H1 (cell line): Measurements from ENCODE around the gene LCN12. TPM values are rescaled to one million over a fixed set of nuclear protein-coding genes. Genes with fewer than 3 reads are reported as not detected.

Experiments
- CTCF ChIA-PET: fragments of 300-600 bp; sonication (Branson Sonifier 250); formaldehyde crosslinking; loops from one replicate; lab custom pipeline; 2021; ENCODE audit not compliant: partially characterized antibody; lab: Charles Lee
- POLR2A ChIA-PET: fragments of 300-600 bp; sonication (Branson Sonifier 250); formaldehyde crosslinking; loops from one replicate; lab custom pipeline; 2021; ENCODE audit warnings: inconsistent platforms; ENCODE audit not compliant: partially characterized antibody; lab: Charles Lee
- DNase-seq, 2 experiments: peaks; one replicate each; pipeline versions ENCODE4 v3.0.0 to v3.0.0-alpha.2; 2010 to 2022; ENCODE audit warnings: low spot score in 2 of 2, low read depth in 1 of 2, mixed read lengths in 1 of 2
- FAIRE-seq: peaks from 2 replicates; lab custom pipeline; 2011; peaks lifted over from hg19 to GRCh38; lab: Jason Lieb, UNC
- H2AFZ ChIP-seq: 2 replicates; pipeline ENCODE4 v1.8.1; 2012; ENCODE audit warnings: low read length, inconsistent platforms
- H2AK5ac ChIP-seq: 2 replicates; pipeline ENCODE4 v1.6.1; 2013; ENCODE audit warnings: low read depth, low read length
- H2BK120ac ChIP-seq: replicated peaks from 2 replicates; pipeline ENCODE3; 2013; ENCODE audit warnings: low read depth, low read length, inconsistent platforms
- H2BK12ac ChIP-seq: 2 replicates; pipeline ENCODE4 v1.6.1; 2013; ENCODE audit warnings: low read depth, low read length
- H2BK15ac ChIP-seq: 2 replicates; pipeline ENCODE4 v1.6.1; 2013; ENCODE audit warnings: low read length
- H2BK20ac ChIP-seq: 2 replicates; pipeline ENCODE4 v1.6.1; 2013; ENCODE audit warnings: low read length
- H2BK5ac ChIP-seq: 2 replicates; pipeline ENCODE4 v1.6.1; 2013; ENCODE audit warnings: low read depth, low read length
- H3K14ac ChIP-seq: 2 replicates; pipeline ENCODE4 v1.6.1; 2013; ENCODE audit warnings: inconsistent platforms; ENCODE audit not compliant: insufficient read length
- H3K18ac ChIP-seq: 2 replicates; pipeline ENCODE4 v1.6.1; 2013; ENCODE audit warnings: low read length; ENCODE audit errors: extremely low read depth
- H3K23ac ChIP-seq: 2 replicates; pipeline ENCODE4 v1.6.1; 2013; ENCODE audit warnings: inconsistent platforms; ENCODE audit not compliant: insufficient read length
- H3K23me2 ChIP-seq: 2 replicates; pipeline ENCODE4 v1.6.1; 2013; ENCODE audit warnings: low read depth, low read length
- H3K27ac ChIP-seq: 2 replicates; pipeline ENCODE4 v1.6.1; 2011; ENCODE audit warnings: low read depth, low read length, inconsistent platforms
- H3K27me3 ChIP-seq, 4 experiments: replicated peaks in 1 of 4; 1 replicate in 1 of 4; 2 replicates in 3 of 4; pipeline versions ENCODE4 v1.6.1 to v1.8.1; 2011 to 2013; ENCODE audit warnings: low read length in 3 of 4, mild to moderate bottlenecking in 3 of 4, inconsistent platforms in 2 of 4, mixed read lengths in 2 of 4, moderate library complexity in 1 of 4; ENCODE audit not compliant: control insufficient read depth in 3 of 4, insufficient read depth in 3 of 4; ENCODE audit errors: extremely low read depth in 1 of 4
- H3K36me3 ChIP-seq, 4 experiments: 2 replicates each; pipeline versions ENCODE4 v1.6.1 to v1.8.1; 2011 to 2013; ENCODE audit warnings: mild to moderate bottlenecking in 4 of 4, low read length in 3 of 4, moderate library complexity in 2 of 4, control low read depth in 1 of 4, inconsistent platforms in 1 of 4; ENCODE audit not compliant: insufficient read depth in 4 of 4, control insufficient read depth in 2 of 4
- H3K4ac ChIP-seq: replicated peaks from 2 replicates; pipeline ENCODE3; 2013; ENCODE audit warnings: low read length, low read depth, mixed read lengths, inconsistent platforms; ENCODE audit not compliant: insufficient read length
- H3K4me1 ChIP-seq, 4 experiments: replicated peaks in 1 of 4; 1 replicate in 1 of 4; 2 replicates in 3 of 4; pipeline versions ENCODE4 v1.6.1 to v1.8.1; 2011 to 2013; ENCODE audit warnings: low read length in 3 of 4, inconsistent platforms in 2 of 4, mixed read lengths in 1 of 4; ENCODE audit not compliant: insufficient read depth in 4 of 4, control insufficient read depth in 3 of 4
- H3K4me2 ChIP-seq, 2 experiments: 2 replicates each; pipeline versions ENCODE4 v1.6.1 to v1.8.1; 2011 to 2013; ENCODE audit warnings: low read depth in 2 of 2, low read length in 2 of 2, control low read depth in 1 of 2, inconsistent platforms in 1 of 2, mild to moderate bottlenecking in 1 of 2; ENCODE audit not compliant: insufficient read depth in 1 of 2
- H3K4me3 ChIP-seq, 4 experiments: fragments of 200-600, 300-600 bp in 1 of 4; sonication (generic), shearing (Covaris generic), sonication (Bioruptor Twin) in 1 of 4; 2 replicates each; pipeline versions ENCODE4 v1.5.1 to v1.8.1; 2011 to 2016; ENCODE audit warnings: low read length in 4 of 4, low read depth in 3 of 4, control low read depth in 2 of 4, inconsistent platforms in 2 of 4, mild to moderate bottlenecking in 2 of 4, mixed read lengths in 1 of 4, moderate library complexity in 1 of 4; ENCODE audit not compliant: insufficient read depth in 2 of 4; ENCODE audit errors: extremely low read depth in 1 of 4
- H3K56ac ChIP-seq: replicated peaks from 2 replicates; pipeline ENCODE3; 2013; ENCODE audit warnings: low read depth, mild to moderate bottlenecking, mixed read lengths, low read length, inconsistent platforms; ENCODE audit not compliant: insufficient read length
- H3K79me1 ChIP-seq: 2 replicates; pipeline ENCODE4 v1.6.1; 2013; ENCODE audit warnings: low read depth, low read length, control low read depth
- H3K79me2 ChIP-seq, 2 experiments: 2 replicates each; pipeline versions ENCODE4 v1.6.1 to v1.8.1; 2012 to 2013; ENCODE audit warnings: low read length in 2 of 2, mild to moderate bottlenecking in 2 of 2, inconsistent platforms in 1 of 2; ENCODE audit not compliant: insufficient read depth in 2 of 2, control insufficient read depth in 1 of 2
- H3K9ac ChIP-seq, 4 experiments: replicated peaks in 1 of 4; 1 replicate in 1 of 4; 2 replicates in 3 of 4; pipeline versions ENCODE4 v1.6.1 to v1.8.1; 2011 to 2013; ENCODE audit warnings: low read depth in 3 of 4, low read length in 3 of 4, control low read depth in 2 of 4, mild to moderate bottlenecking in 2 of 4, moderate library complexity in 2 of 4, inconsistent platforms in 1 of 4; ENCODE audit errors: extremely low read depth in 1 of 4
- H3K9me3 ChIP-seq, 2 experiments: 2 replicates each; pipeline versions ENCODE4 v1.6.1 to v1.8.1; 2012 to 2013; ENCODE audit warnings: mild to moderate bottlenecking in 2 of 2, moderate library complexity in 2 of 2, control low read depth in 1 of 2, inconsistent platforms in 1 of 2, low read depth in 1 of 2, low read length in 1 of 2, mixed read lengths in 1 of 2; ENCODE audit not compliant: insufficient read depth in 2 of 2
- H4K20me1 ChIP-seq, 2 experiments: replicated peaks in 1 of 2; 2 replicates each; pipeline versions ENCODE3 to v1.8.1; 2011 to 2013; ENCODE audit warnings: inconsistent platforms in 2 of 2, low read length in 2 of 2, mild to moderate bottlenecking in 1 of 2; ENCODE audit not compliant: insufficient read depth in 2 of 2, control insufficient read depth in 1 of 2
- H4K5ac ChIP-seq: 2 replicates; pipeline ENCODE4 v1.6.1; 2013; ENCODE audit warnings: low read length, low read depth, mixed read lengths, inconsistent platforms; ENCODE audit not compliant: insufficient read length
- H4K8ac ChIP-seq: 2 replicates; pipeline ENCODE4 v1.8.0; 2013; ENCODE audit warnings: mild to moderate bottlenecking, moderate library complexity, low read length, inconsistent platforms; ENCODE audit not compliant: insufficient read depth; ENCODE audit errors: extremely low read depth
- H4K91ac ChIP-seq: replicated peaks from 2 replicates; pipeline ENCODE3; 2013; ENCODE audit warnings: low read length, mixed read lengths, inconsistent platforms; ENCODE audit not compliant: insufficient read length
- SIN3A ChIP-seq, 2 experiments: IDR thresholded peaks in 1 of 2; conservative IDR thresholded peaks in 1 of 2; 2 replicates each; pipeline ENCODE4 v1.6.1; 2011 to 2012; ENCODE audit warnings: low read length in 2 of 2, improper control_type of control experiment in 1 of 2, low read depth in 1 of 2, mild to moderate bottlenecking in 1 of 2
- SP4 ChIP-seq: IDR thresholded peaks from 2 replicates; pipeline ENCODE4 v1.6.1; 2012; ENCODE audit warnings: low read length, inconsistent platforms
- WGBS, 2 experiments: shearing (Covaris generic) in 1 of 2; methylation state at CpG; one replicate each; pipeline versions ENCODE4 v1.1.6 to v1.1.7; 2013 to 2015; ENCODE audit warnings: low lambda C conversion rate in 2 of 2, mixed read lengths in 2 of 2, inconsistent platforms in 1 of 2, low coverage in 1 of 2, missing lambda C conversion rate in 1 of 2; ENCODE audit not compliant: insufficient replicate concordance in 2 of 2, insufficient coverage in 1 of 2, insufficient read length in 1 of 2; ENCODE audit errors: extremely low coverage in 1 of 2, missing lambda C conversion rate in 1 of 2; 5-methylcytosine and 5-hydroxymethylcytosine counted together
- polyA plus RNA-seq, 7 experiments: library from polyadenylated mRNA; depleted of rRNA in 3 of 7; stranded (reverse) in 5 of 7; unstranded in 2 of 7; fragments of >200 nt in 5 of 7; fragments of 200-250 nt in 2 of 7; gene quantifications; 1 replicate in 5 of 7; 2 replicates in 1 of 7; 4 replicates in 1 of 7; pipeline versions ENCODE4 v1.2.1 to v1.2.3, GENCODE V29; 2011 to 2013; ENCODE audit warnings: missing spikeins in 2 of 7, mixed read lengths in 2 of 7
- total RNA-seq: library from RNA; stranded (reverse); fragmentation: NEBNext Ultra II Directional; extraction: Animal tissue kit (Norgen Biotek cat#: 25700); gene quantifications from 2 replicates; pipeline ENCODE4 v1.2.1, GENCODE V29; 2021

The LCN12 gene
- total and polyA plus RNA-seq, 2 of the 8 experiments (the other 6 are each of a cell fraction or from before 2014, with no cell fraction given) = 1.1 to 1.7 TPM

GRCh38 chr9:136983656-136984314, 31.7 kb downstream of the LCN12 start:
- Histone ChIP-seq H3K23ac (no peak overlapping the region), H3K56ac (no peak overlapping the region), H2BK15ac (0 out of 2 replicates have a peak overlapping the region, but pooled peaks have one; percentile 20), H3K27ac (no peak overlapping the region), H3K79me1 (no peaks in the 10 kb centered on the region)
- TF ChIP-seq SP4 (no peak), SIN3A (conservative IDR thresholded peaks at IDR 0.05 in 1 of 2, IDR thresholded peaks at IDR 0.05 in 1 of 2; ENCODE audit: low read depth in 1 of 2, low read length in 2 of 2) (no peak)
- TF ChIP-seq, all 59 proteins: peak for 0
- Histone ChIP-seq H2AK5ac (peak overlapping the region; percentile 53; the same call in 1 of the 2 replicates), H3K4me2 (no peak overlapping the region), H2BK12ac (peak overlapping the region; percentile 12; the same call in 1 of the 2 replicates), H4K8ac (no peak overlapping the region), H3K36me3 (no peaks in the 10 kb centered on the region), H3K9me3 (no peaks in the 10 kb centered on the region), H2BK5ac (no peak overlapping the region), H4K20me1 (peaks cover 0 to 1% of the 10 kb centered on the region in 2 experiments), H3K23me2 (peaks cover 13% of the 10 kb centered on the region; the same call in 1 of the 2 replicates), H3K27me3 (peaks cover 13 to 38% (median 35%) of the 10 kb centered on the region in 4 experiments), H3K14ac (no peak overlapping the region), H3K9ac (peak overlapping the region in 1 of 4 experiments; percentile 19; a peak in 1 of 7 replicates), H4K91ac (peak overlapping the region; percentile 85), H4K5ac (no peak overlapping the region), H3K18ac (no peak overlapping the region), H3K4ac (no peak overlapping the region), H3K4me3 (no peak overlapping the region), H2AFZ (no peak overlapping the region), H2BK120ac (no peak overlapping the region), H3K79me2 (no peaks in the 10 kb centered on the region), H2BK20ac (no peak overlapping the region), H3K4me1 (peaks cover 0 to 6% (median 4%) of the 10 kb centered on the region in 4 experiments; a peak in 4 of 7 replicates)
- DNase-seq (no peak), FAIRE-seq (no peak)
- CTCF ChIA-PET = no interaction called here
- POLR2A ChIA-PET = no interaction called here
- 84% methylated on average over 11 of the region's 11 CpGs; no CpG with 5 or more reads in 1 of the 2 experiments for WGBS, 2 experiments
